GM12873 (cell line): ENCODE results near the gene OR10K1.

Experiments used
- CTCF ChIP-seq: IDR thresholded peaks from 2 replicates; pipeline ENCODE4 v1.5.1; 2012; ENCODE audit warnings: low read depth, mild to moderate bottlenecking, moderate library complexity, low read length, control low read depth; ENCODE audit not compliant: insufficient read depth; ENCODE audit errors: missing control alignments

Gene OR10K1

GRCh38 chr1:158494796-158495195, 33.2 kb downstream of the OR10K1 start:
- no peak for TF ChIP-seq CTCF

- peak; percentile 40 for TF ChIP-seq CTCF
These were observed 34.7 kb downstream of the OR10K1 start for GRCh38 chr1:158496374-158496773.

GRCh38 chr1:158506369-158506987, 44.8 kb downstream of the OR10K1 start:
- peak; percentile 77 for TF ChIP-seq CTCF

GRCh38 chr1:158507511-158507910, 45.9 kb downstream of the OR10K1 start:
- no peak for TF ChIP-seq CTCF

GRCh38 chr1:158509471-158510156, 48.0 kb downstream of the OR10K1 start:
- TF ChIP-seq CTCF, result no peak

- no peak for TF ChIP-seq CTCF
These were observed 55.3 kb downstream of the OR10K1 start for GRCh38 chr1:158516966-158517365.
